ENCODE data around the gene ICE1.

GRCh38 chr5:5537426-5537825 lies 114.9 kb downstream of the ICE1 start:
- TF ChIP-seq POLR2AphosphoS5 (IDR thresholded peaks at IDR 0.05; ENCODE audit: low read depth, low read length), result no peak
- TF ChIP-seq REST (IDR thresholded peaks at IDR 0.05; ENCODE audit: insufficient read depth in 1 of 2, low read depth in 2 of 2, low read length in 2 of 2), result no peak
- TF ChIP-seq TAF1 (IDR thresholded peaks at IDR 0.05; ENCODE audit: borderline replicate concordance, insufficient read depth, low read length), result no peak
